Endothelial cell (in vitro differentiated cells): ENCODE measurements around the gene CD180. TPM values are rescaled to one million over a fixed set of nuclear protein-coding genes. Genes with fewer than 3 reads are reported as not detected.

Source experiments
- DNase-seq: peaks from one replicate; pipeline ENCODE4 v3.0.0; 2021; ENCODE audit warnings: low spot score
- H3K27ac Mint-ChIP-seq: one replicate; pipeline ENCODE4 v1.8.0; 2021; ENCODE audit warnings: mixed read lengths, inconsistent platforms; ENCODE audit not compliant: unreplicated experiment
- H3K27me3 Mint-ChIP-seq: one replicate; pipeline ENCODE4 v1.8.0; 2021; ENCODE audit warnings: mild to moderate bottlenecking, moderate library complexity, mixed read lengths, inconsistent platforms; ENCODE audit not compliant: unreplicated experiment
- H3K36me3 Mint-ChIP-seq: one replicate; pipeline ENCODE4 v1.8.0; 2021; ENCODE audit warnings: mild to moderate bottlenecking, low read depth, mixed read lengths, inconsistent platforms; ENCODE audit not compliant: unreplicated experiment
- H3K4me1 Mint-ChIP-seq: one replicate; pipeline ENCODE4 v1.8.0; 2021; ENCODE audit warnings: mild to moderate bottlenecking, mixed read lengths, inconsistent platforms; ENCODE audit not compliant: unreplicated experiment
- H3K4me3 Mint-ChIP-seq: one replicate; pipeline ENCODE4 v1.8.0; 2021; ENCODE audit warnings: mild to moderate bottlenecking, mixed read lengths, inconsistent platforms; ENCODE audit not compliant: unreplicated experiment
- H3K9me3 Mint-ChIP-seq: one replicate; pipeline ENCODE4 v1.8.0; 2021; ENCODE audit warnings: mixed read lengths, inconsistent platforms; ENCODE audit not compliant: unreplicated experiment
- total RNA-seq: library from RNA; stranded (reverse); fragmentation: NEBNext Ultra II Directional; extraction: Animal tissue kit (Norgen Biotek cat#: 25700); gene quantifications from one replicate; pipeline ENCODE4 v1.2.1, GENCODE V29; 2021; ENCODE audit not compliant: unreplicated experiment
- TF ChIP-seq, protein P1 (sequence below): fragments of 200-600 bp; sonication (generic); IDR thresholded peaks from one replicate; pipeline ENCODE4 v1.5.0; 2021; ENCODE audit warnings: antibody characterized with exemption; ENCODE audit not compliant: unreplicated experiment

The CD180 gene
- total RNA-seq, 1 donor from 2014 or later = not detected

- peaks cover 6% of the 10 kb centered on the region for H3K27me3 Mint-ChIP-seq
- no peaks in the 10 kb centered on the region for H3K36me3 Mint-ChIP-seq
- no peak for DNase-seq
- H3K4me3 Mint-ChIP-seq = no peak overlapping the region
- TF ChIP-seq, protein P1, sequence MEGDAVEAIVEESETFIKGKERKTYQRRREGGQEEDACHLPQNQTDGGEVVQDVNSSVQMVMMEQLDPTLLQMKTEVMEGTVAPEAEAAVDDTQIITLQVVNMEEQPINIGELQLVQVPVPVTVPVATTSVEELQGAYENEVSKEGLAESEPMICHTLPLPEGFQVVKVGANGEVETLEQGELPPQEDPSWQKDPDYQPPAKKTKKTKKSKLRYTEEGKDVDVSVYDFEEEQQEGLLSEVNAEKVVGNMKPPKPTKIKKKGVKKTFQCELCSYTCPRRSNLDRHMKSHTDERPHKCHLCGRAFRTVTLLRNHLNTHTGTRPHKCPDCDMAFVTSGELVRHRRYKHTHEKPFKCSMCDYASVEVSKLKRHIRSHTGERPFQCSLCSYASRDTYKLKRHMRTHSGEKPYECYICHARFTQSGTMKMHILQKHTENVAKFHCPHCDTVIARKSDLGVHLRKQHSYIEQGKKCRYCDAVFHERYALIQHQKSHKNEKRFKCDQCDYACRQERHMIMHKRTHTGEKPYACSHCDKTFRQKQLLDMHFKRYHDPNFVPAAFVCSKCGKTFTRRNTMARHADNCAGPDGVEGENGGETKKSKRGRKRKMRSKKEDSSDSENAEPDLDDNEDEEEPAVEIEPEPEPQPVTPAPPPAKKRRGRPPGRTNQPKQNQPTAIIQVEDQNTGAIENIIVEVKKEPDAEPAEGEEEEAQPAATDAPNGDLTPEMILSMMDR = no peak
- H3K4me1 Mint-ChIP-seq = peaks cover 3% of the 10 kb centered on the region
- H3K27ac Mint-ChIP-seq = no peak overlapping the region
- no peaks in the 10 kb centered on the region for H3K9me3 Mint-ChIP-seq
Measured at GRCh38 chr5:67183859-67184258, 12.7 kb downstream of the CD180 start.

DNA sequence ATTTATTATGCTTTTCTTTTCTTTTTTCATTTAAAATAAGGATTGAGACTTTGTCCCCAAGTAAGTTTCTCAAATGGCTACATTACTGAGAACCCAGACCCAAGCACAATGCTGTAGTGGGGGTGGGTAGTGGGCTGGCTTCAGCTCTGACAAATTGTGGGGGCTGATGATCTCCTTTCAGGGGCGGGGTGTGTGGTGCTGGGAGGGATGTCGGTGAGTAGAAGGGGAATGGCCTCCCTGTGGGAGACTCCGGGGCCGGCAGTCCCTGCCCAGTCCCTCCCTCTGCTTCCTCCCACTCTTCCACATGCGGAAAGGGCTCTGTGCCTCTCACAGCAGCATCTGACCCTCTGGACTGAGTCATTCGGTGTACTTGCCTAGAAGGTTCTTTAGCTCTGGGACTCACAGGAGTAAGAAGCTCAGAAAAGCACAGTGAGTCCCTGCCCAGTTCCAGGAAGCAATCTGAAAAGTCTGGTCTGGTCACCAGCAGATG, 14.3 kb downstream of the CD180 start:
- no peak for DNase-seq
- H3K9me3 Mint-ChIP-seq = no peaks in the 10 kb centered on the region
- peaks cover 2% of the 10 kb centered on the region for H3K36me3 Mint-ChIP-seq
- TF ChIP-seq, protein P1 = no peak
- no peak overlapping the region for H3K4me3 Mint-ChIP-seq
- H3K27me3 Mint-ChIP-seq = peaks cover 6% of the 10 kb centered on the region
- no peak overlapping the region for H3K27ac Mint-ChIP-seq
- peaks cover 3% of the 10 kb centered on the region for H3K4me1 Mint-ChIP-seq

DNA sequence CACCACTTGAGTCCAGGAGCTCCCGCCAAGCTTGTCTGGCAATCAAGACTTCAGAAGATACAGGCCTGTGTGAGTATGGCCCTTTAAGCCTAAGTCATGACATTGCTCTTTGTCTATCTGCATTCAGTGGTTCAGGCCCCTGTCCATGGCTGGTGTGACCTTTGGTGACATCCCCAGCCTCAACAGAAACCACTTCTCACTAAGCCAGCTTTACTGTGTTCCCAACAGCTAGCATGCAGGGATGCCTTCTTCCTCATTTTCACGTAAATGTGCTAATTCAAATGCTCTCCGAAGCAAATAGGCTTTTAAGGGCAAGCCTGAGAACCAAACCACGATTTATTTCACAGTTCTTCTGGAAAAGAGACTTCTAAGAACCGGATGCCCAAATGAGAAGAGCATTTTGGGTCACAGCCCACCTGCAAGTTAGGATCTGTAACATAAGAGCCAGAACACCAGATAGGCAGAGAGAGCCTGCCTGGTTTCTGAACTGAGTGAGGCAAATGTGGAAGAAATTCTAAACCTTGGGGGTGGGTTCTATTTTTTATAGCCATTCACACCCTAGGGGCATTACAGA, 14.9 kb downstream of the CD180 start:
- peaks cover 3% of the 10 kb centered on the region for H3K4me1 Mint-ChIP-seq
- H3K4me3 Mint-ChIP-seq = no peak overlapping the region
- TF ChIP-seq, protein P1 = no peak
- H3K27me3 Mint-ChIP-seq = peaks cover 6% of the 10 kb centered on the region
- DNase-seq = no peak
- H3K27ac Mint-ChIP-seq = no peak overlapping the region
- H3K9me3 Mint-ChIP-seq = no peaks in the 10 kb centered on the region
- H3K36me3 Mint-ChIP-seq = peaks cover 8% of the 10 kb centered on the region

GRCh38 chr5:67179697-67180361, 16.8 kb downstream of the CD180 start:
- TF ChIP-seq, protein P1 = no peak
- Mint-ChIP-seq H3K4me1 (peaks cover 3% of the 10 kb centered on the region), H3K9me3 (no peaks in the 10 kb centered on the region), H3K27ac (no peak overlapping the region), H3K4me3 (no peak overlapping the region), H3K36me3 (peaks cover 12% of the 10 kb centered on the region), H3K27me3 (peaks cover 6% of the 10 kb centered on the region)
- no peak for DNase-seq

DNA sequence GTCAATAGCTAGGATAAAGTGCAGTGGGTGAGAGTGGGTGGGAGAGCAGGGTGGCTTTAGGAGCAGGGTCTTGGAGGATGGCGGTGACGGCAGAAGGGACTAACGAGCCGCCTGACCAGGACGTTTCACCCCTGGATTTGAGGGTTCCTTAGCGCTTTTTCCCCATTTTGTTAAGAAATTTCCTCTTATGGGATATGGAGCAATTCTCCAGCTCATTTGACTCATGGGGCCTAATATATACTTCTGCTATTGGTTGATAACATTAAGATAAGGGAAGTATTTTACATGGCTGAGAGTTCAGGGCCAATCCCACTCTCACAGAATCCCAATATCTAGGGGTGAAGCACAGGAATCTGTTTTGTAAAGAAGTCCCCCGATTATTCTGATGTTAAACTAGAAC, 17.6 kb downstream of the CD180 start:
- TF ChIP-seq, protein P1 = no peak
- H3K36me3 Mint-ChIP-seq = peaks cover 12% of the 10 kb centered on the region
- H3K27me3 Mint-ChIP-seq = peaks cover 6% of the 10 kb centered on the region
- DNase-seq = no peak
- peaks cover 3% of the 10 kb centered on the region for H3K4me1 Mint-ChIP-seq
- no peaks in the 10 kb centered on the region for H3K9me3 Mint-ChIP-seq
- no peak overlapping the region for H3K4me3 Mint-ChIP-seq
- no peak overlapping the region for H3K27ac Mint-ChIP-seq
